Nephron (organoid): ENCODE results near the gene KCTD16.
A peak's percentile ranks its signal among the peaks of the same experiment; 100 is the strongest.

Source experiments
- H3K27ac Mint-ChIP-seq, 3 experiments: 2 replicates each; pipeline ENCODE4 v1.8.0; 2020; ENCODE audit warnings: mixed read lengths in 3 of 3, mild to moderate bottlenecking in 2 of 3, moderate library complexity in 1 of 3
- H3K27me3 Mint-ChIP-seq: 2 replicates; pipeline ENCODE4 v1.8.0; 2021; ENCODE audit warnings: low read depth, mild to moderate bottlenecking, moderate library complexity, mixed read lengths
- H3K36me3 Mint-ChIP-seq: 2 replicates; pipeline ENCODE4 v1.8.0; 2020; ENCODE audit warnings: low read depth, mixed read lengths
- H3K4me1 Mint-ChIP-seq: 2 replicates; pipeline ENCODE4 v1.8.0; 2020; ENCODE audit warnings: mixed read lengths
- H3K4me3 Mint-ChIP-seq, 3 experiments: 2 replicates each; pipeline ENCODE4 v1.8.0; 2020; ENCODE audit warnings: mild to moderate bottlenecking in 3 of 3, mixed read lengths in 3 of 3, moderate library complexity in 2 of 3
- H3K9me3 Mint-ChIP-seq: 2 replicates; pipeline ENCODE4 v1.8.0; 2020; ENCODE audit warnings: mixed read lengths
- TF ChIP-seq, protein P1 (sequence below), 3 experiments: fragments of 200-600 bp; sonication (generic); IDR thresholded peaks; one replicate each; pipeline ENCODE4 v1.5.0; 2021; ENCODE audit warnings: antibody characterized with exemption in 3 of 3; ENCODE audit not compliant: unreplicated experiment in 3 of 3

The KCTD16 gene

DNA sequence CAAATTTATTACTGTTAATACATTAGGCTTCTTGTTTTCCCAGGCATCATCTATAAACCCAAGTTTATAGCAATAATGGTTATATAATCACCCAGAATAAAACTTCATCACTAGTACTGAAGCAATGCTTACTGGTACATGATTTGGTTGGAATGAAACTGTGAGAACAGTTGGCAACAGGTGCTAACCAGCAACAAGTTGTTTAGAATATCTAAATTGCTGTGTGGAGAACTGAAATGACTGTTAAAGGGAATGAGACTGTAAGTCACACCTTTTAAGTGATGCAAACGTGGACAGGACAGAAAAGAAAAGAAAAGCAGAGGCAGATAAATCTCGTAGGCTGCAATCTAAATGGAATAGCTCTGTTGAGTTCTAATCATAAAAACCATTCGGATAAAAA lies 2.7 kb upstream of the KCTD16 start:
- H3K4me3 Mint-ChIP-seq, result peak overlapping the region; percentile 51 to 99 (median 80)
- H3K36me3 Mint-ChIP-seq, result peaks cover 32% of the 10 kb centered on the region
- H3K27ac Mint-ChIP-seq, result no peak overlapping the region
- TF ChIP-seq, protein P1, sequence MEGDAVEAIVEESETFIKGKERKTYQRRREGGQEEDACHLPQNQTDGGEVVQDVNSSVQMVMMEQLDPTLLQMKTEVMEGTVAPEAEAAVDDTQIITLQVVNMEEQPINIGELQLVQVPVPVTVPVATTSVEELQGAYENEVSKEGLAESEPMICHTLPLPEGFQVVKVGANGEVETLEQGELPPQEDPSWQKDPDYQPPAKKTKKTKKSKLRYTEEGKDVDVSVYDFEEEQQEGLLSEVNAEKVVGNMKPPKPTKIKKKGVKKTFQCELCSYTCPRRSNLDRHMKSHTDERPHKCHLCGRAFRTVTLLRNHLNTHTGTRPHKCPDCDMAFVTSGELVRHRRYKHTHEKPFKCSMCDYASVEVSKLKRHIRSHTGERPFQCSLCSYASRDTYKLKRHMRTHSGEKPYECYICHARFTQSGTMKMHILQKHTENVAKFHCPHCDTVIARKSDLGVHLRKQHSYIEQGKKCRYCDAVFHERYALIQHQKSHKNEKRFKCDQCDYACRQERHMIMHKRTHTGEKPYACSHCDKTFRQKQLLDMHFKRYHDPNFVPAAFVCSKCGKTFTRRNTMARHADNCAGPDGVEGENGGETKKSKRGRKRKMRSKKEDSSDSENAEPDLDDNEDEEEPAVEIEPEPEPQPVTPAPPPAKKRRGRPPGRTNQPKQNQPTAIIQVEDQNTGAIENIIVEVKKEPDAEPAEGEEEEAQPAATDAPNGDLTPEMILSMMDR (IDR thresholded peaks at IDR 0.05; ENCODE audit: unreplicated experiment in 3 of 3), result no peak
- peaks cover 40% of the 10 kb centered on the region for H3K4me1 Mint-ChIP-seq
- H3K27me3 Mint-ChIP-seq, result no peaks in the 10 kb centered on the region
- no peaks in the 10 kb centered on the region for H3K9me3 Mint-ChIP-seq

GRCh38 chr5:144169904-144170275 lies 783 bp upstream of the KCTD16 start:
- H3K27ac Mint-ChIP-seq, result peak overlapping the region; percentile 80 to 93 (median 90)
- no peaks in the 10 kb centered on the region for H3K9me3 Mint-ChIP-seq
- peaks cover 26% of the 10 kb centered on the region for H3K36me3 Mint-ChIP-seq
- TF ChIP-seq, protein P1 (IDR thresholded peaks at IDR 0.05; ENCODE audit: unreplicated experiment in 3 of 3), result no peak
- peaks cover 40% of the 10 kb centered on the region for H3K4me1 Mint-ChIP-seq
- no peaks in the 10 kb centered on the region for H3K27me3 Mint-ChIP-seq
- peak overlapping the region; percentile 91 to 99 (median 93) for H3K4me3 Mint-ChIP-seq

GRCh38 chr5:144173766-144174165 lies 3.1 kb downstream of the KCTD16 start:
- H3K4me1 Mint-ChIP-seq, result peaks cover 21% of the 10 kb centered on the region
- peaks cover 1% of the 10 kb centered on the region for H3K36me3 Mint-ChIP-seq
- H3K4me3 Mint-ChIP-seq, result peak overlapping the region in 1 of 3 experiments; percentile 22
- no peak overlapping the region for H3K27ac Mint-ChIP-seq
- H3K9me3 Mint-ChIP-seq, result no peaks in the 10 kb centered on the region
- no peaks in the 10 kb centered on the region for H3K27me3 Mint-ChIP-seq
- TF ChIP-seq, protein P1 (IDR thresholded peaks at IDR 0.05; ENCODE audit: unreplicated experiment in 3 of 3), result no peak

GRCh38 chr5:144177548-144177947 lies 6.9 kb downstream of the KCTD16 start:
- no peaks in the 10 kb centered on the region for H3K36me3 Mint-ChIP-seq
- H3K9me3 Mint-ChIP-seq, result no peaks in the 10 kb centered on the region
- H3K4me3 Mint-ChIP-seq, result no peak overlapping the region
- no peak overlapping the region for H3K27ac Mint-ChIP-seq
- no peaks in the 10 kb centered on the region for H3K27me3 Mint-ChIP-seq
- TF ChIP-seq, protein P1 (IDR thresholded peaks at IDR 0.05; ENCODE audit: unreplicated experiment in 3 of 3), result no peak
- H3K4me1 Mint-ChIP-seq, result no peaks in the 10 kb centered on the region

GRCh38 chr5:144179226-144179625 lies 8.6 kb downstream of the KCTD16 start:
- Mint-ChIP-seq H3K36me3 (no peaks in the 10 kb centered on the region), H3K27me3 (no peaks in the 10 kb centered on the region), H3K27ac (no peak overlapping the region), H3K4me1 (no peaks in the 10 kb centered on the region), H3K9me3 (no peaks in the 10 kb centered on the region), H3K4me3 (no peak overlapping the region)
- TF ChIP-seq, protein P1 (IDR thresholded peaks at IDR 0.05; ENCODE audit: unreplicated experiment in 3 of 3), result no peak

DNA sequence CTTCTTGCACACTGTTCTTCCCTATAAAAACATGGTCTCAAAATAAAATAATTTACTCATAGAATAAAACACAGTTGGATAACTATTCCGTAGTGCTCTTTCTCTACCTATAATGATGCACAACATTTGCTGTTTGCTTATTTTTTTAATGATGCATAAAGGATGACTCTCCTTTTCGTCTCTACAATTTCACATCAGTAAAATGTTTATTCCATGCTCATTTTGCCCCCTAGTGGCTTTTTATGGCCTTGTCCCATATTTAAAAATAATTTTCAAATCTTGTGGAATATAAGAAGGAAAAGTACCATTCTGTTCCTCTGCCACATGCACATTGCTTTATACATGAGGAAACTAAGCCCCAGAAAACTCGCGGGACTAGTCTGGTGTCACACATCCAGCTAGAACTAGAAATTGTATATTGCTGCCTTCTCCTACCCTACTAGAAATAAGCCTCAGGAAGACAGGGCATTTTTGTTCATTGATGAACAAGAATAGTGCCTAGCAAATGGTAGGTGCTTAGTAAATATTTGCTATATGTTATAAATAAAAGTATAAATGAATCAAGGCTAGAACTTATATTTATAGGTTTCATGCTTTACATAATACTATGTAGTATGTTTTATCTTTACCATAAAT lies 12.7 kb downstream of the KCTD16 start:
- H3K9me3 Mint-ChIP-seq, result no peaks in the 10 kb centered on the region
- TF ChIP-seq, protein P1 (IDR thresholded peaks at IDR 0.05; ENCODE audit: unreplicated experiment in 3 of 3), result peak; percentile 60 to 72 (median 67)
- no peak overlapping the region for H3K4me3 Mint-ChIP-seq
- no peaks in the 10 kb centered on the region for H3K36me3 Mint-ChIP-seq
- peak overlapping the region in 1 of 3 experiments; percentile 44 for H3K27ac Mint-ChIP-seq
- H3K4me1 Mint-ChIP-seq, result peaks cover 14% of the 10 kb centered on the region
- H3K27me3 Mint-ChIP-seq, result no peaks in the 10 kb centered on the region
